Left cardiac atrium (tissue), 4 donors: ENCODE results near the gene M1AP. TPM values are rescaled to one million over a fixed set of nuclear protein-coding genes. Genes with fewer than 3 reads are reported as not detected.
A peak's percentile ranks its signal among the peaks of the same experiment; 100 is the strongest.

Experiments used
- ATAC-seq, 2 donors: fragments of 200-7000 bp; cut with Tn5 transposase; one replicate each; pipeline ENCODE4 v1.9.1; 2020; ENCODE audit warnings: mild to moderate bottlenecking in 2 of 2, moderate library complexity in 2 of 2
- DNase-seq: peaks from one replicate; pipeline ENCODE4 v3.0.0-alpha.2; 2020
- intact Hi-C, 2 donors: fragments of 100-400 bp; cut with DNase I; formaldehyde crosslinking; loops; one replicate each; pipeline versions ENCODE4 v1.14.1 to v1.15.1; 2022 to 2023
- total RNA-seq, 2 donors: library from RNA; stranded (reverse); fragmentation: NEBNext Ultra II Directional; extraction: Animal tissue kit (Norgen Biotek cat#: 25700); gene quantifications; one replicate each; pipeline ENCODE4 v1.2.1, GENCODE V29; 2021
- donor health status: DM: no; HTN: yes; CAD: no.
- donor health status: DM: no; HTN: yes; CAD: no; lungs with severe emphysema.
- donor health status: DM: yes; HTN: yes; CAD: no.
- donor health status: Dilated cardiomyopathy.

Gene M1AP
- total RNA-seq, 2 donors from 2014 or later, result 0.44 to 0.65 TPM

GRCh38 chr2:74603282-74604000 is 44.7 kb downstream of the M1AP start:
- no peak for DNase-seq
- intact Hi-C loops, result no loop called here
- ATAC-seq, result no peak

DNA sequence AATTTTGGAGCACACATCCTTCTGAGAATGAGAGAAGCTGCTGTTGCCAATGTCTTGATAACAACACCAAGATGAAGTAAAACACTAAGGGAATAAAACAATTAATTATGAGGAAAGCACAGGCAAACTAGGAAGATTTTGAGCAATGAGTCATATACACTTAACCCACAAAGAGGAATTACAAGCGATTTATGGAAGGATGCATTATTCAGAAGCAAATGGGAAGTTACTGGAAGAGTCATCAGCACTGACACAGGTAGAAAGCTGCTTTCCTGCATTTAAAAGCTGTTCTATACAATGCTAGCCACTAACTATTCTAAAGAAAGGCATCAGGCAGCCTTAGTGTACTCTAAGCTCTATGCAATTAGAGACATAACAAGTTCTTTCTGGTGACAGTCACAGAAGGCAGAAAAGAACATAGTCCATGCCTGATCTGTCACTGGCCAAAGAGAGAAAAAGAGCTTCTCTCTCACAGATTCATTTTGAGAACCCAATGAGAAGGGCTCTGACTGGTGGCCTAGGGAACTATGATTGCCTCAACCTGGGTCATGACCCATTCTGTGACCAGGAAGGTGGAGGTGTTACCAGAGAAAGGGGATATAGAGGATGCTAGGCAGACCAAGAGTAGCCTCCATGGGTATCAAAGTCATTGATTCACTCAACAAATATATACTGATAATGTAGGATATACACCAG is 45.4 kb downstream of the M1AP start:
- ATAC-seq (no peak), DNase-seq (no peak)
- intact Hi-C loops, result no loop called here

- ATAC-seq (no peak), DNase-seq (no peak)
- intact Hi-C loops, result no loop called here
Observed at GRCh38 chr2:74599676-74600075, 48.5 kb downstream of the M1AP start.

GRCh38 chr2:74597410-74597809 is 50.7 kb downstream of the M1AP start:
- intact Hi-C loops, result no loop called here
- ATAC-seq (no peak), DNase-seq (no peak)

GRCh38 chr2:74596584-74596983 is 51.5 kb downstream of the M1AP start:
- DNase-seq (no peak), ATAC-seq (no peak)
- intact Hi-C loops, result no loop called here

DNA sequence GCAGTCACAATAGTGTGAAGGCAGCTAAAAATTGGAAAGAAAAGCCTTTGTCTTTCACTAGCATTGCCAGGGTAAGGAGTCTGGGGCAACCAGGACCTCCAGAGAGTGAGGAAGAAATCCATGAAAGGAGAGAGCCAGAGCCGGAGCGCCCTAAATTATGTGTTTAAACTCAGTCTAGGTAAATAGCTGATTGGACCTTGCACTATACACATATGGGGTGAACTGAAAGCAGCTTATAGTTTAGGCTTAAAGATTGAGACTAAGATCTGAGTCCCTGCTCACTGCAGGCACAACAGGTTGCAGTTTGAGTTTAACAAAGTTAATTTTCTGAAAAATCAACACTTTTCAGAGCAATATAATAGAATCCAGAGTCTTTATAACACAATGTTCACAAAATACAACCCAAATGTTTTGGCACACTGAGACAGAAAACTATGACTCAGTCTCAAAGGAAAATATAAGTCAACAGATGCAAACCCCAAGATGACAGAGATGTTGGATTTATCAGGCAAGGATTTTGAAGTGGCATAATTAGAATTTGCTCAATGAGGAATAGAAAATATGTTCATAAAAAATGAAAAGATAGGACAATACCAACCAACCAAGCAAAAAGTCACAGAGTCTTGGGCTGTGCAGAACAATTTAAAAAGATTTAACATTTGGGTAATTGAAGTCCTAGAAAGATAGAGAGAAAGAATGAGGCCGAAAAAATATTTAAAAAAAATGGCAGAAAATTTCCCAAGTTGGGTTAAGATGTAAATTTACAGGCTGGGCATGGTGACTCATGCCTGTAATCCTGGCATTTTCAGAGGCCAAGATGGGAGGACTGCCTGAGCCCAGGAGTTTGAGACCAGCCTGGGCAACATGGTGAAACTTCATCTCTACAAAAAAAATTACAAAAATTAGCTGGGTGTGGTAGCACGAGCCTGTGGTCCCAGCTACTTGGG is 54.0 kb downstream of the M1AP start:
- intact Hi-C loops, result no loop called here
- no peak for ATAC-seq

GRCh38 chr2:74588664-74589063 is 59.5 kb downstream of the M1AP start:
- DNase-seq, result no peak

More for the DNA sequence above, 54.0 kb downstream of the M1AP start:
- DNase-seq, result no peak

DNA sequence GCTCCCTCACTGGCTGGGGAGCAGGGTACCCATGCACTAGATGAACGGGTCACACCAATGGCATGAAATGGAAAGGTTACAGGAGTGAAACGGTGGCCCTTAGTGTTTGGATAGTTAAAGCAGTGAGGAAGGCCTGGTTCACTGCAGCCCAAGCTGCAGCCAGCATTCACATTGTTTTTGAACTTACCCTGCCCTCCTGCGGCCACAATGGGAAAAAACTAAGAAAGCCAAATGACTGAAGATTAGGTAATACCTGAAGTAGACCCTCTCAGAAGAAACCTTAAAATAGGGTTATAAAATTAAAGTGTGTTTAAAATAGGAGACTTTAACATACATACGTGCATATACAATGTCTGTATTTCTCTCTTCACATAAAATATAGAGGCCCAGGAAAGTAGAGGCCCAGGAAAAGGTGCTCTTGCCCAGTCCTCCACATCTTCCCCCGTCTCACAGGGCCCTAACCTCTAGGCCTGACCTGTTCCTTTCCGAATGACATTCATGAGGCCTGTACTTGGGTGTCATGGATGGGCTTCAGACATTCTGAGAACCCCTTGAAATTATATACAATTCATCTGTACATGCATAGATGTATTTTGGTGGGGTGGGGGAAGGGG is 60.4 kb downstream of the M1AP start:
- intact Hi-C loops, result loop anchor here (2.0 to 10.0 kb wide), 3 partner anchors 55 to 105 kb away; partner anchors contain the start of genes CCDC142 (in 2 of the 2) and TTC31 (in 2 of the 2)
- DNase-seq, result peak; percentile 63
- ATAC-seq, result peak; percentile 92 to 94

More at GRCh38 chr2:74588664-74589063, 59.5 kb downstream of the M1AP start:
- no peak for ATAC-seq
- intact Hi-C loops, result loop anchor here (5.0 to 10.0 kb wide), 2 partner anchors 56 to 104 kb away; partner anchors contain the start of genes CCDC142 (in 1 of the 2) and TTC31 (in 1 of the 2)

DNA sequence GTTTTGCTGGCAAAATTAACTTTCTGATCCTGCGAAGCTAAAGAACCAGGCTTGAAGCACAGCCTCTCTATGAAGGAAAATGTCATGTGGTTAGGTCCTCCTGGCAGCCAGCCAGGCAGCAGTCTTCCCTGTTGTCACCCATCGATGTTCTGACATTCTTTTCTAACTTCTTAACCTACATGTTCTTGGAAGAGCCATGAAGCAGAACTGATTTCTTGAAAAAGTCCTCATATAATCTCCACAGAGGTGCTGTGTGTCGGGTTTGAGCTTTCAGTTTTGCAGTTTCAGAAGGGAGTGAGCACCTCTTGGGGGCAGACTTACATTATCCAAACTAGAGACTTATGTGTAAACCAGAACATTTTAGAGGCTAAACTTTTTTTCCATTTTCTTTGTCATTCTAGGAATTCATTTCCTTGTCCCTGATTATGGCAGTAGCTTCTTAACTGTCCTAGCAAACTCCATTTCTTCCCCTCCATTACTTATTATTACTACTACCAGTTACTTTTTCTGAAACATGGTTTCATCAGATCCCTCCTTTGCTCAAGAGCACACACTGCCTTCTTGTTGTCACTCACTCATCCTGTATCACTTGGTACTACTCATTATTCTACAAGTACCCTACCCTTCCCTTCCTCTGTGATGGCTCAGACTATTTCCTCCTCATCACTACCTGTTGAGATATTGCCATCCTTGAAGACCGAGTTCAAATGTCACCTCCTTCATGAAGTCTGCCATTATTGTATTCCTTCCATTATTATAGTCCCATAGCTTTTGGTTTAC is 62.5 kb downstream of the M1AP start:
- DNase-seq, result peak; percentile 28

DNA sequence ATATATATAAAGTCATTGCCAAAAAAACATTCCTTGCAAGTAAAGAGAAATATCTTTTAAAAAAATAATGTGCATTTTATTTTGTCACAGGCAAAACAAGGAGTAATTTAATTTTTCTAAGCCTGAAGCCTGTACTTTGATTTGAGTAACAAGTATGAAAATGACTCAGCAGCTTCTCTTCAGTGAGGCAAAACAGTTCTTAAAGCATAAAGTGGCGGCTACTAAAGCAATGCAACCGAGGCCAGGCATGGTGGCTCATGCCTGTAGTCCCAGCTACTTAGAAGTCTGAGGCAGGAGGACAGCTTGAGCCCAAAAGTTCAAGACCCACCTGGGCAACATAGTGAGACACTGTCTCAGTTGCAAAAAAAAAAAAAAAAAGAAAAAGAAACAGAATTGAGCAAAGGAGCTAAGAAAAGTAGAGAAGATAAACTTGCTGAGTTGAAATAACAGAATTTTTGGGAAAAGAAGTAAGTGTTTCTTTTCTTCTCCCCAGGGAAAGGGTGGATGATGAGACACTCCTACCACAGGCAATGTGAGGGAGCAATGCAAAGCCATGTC is 64.0 kb downstream of the M1AP start:
- intact Hi-C loops, result loop anchor here in 1 of 2 donors (10.0 kb wide), 1 partner anchor 99 kb away; the partner anchor contains the start of genes CCDC142 and TTC31
- no peak for ATAC-seq
- no peak for DNase-seq

More for the DNA sequence above, 62.5 kb downstream of the M1AP start:
- ATAC-seq, result no peak
- intact Hi-C loops, result loop anchor here (2.0 to 10.0 kb wide), 3 partner anchors 53 to 103 kb away; partner anchors contain the start of genes CCDC142 (in 2 of the 2) and TTC31 (in 2 of the 2)

DNA sequence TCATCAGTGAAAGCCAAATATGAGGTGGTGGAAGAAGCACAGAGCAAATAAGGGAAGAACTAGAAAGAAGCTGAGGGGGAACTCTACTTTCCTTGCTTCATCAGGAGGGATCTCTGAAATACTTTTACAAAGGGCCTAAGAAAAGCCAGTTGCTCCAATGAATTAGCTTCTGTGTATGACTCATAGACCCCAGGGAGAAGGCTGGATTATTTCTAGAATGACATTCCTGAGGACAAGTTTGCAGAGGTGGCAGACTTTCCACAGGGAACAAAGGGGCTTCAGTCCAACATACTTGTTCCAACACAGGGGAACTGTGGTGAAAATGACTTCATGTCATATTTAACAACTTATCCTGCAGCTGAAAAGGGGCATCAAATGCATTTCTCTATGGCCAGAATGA is 64.6 kb downstream of the M1AP start:
- intact Hi-C loops, result loop anchor here in 1 of 2 donors (10.0 kb wide), 1 partner anchor 99 kb away; the partner anchor contains the start of genes CCDC142 and TTC31
- ATAC-seq (peak in 1 of 2 donors; percentile 40), DNase-seq (no peak)

DNA sequence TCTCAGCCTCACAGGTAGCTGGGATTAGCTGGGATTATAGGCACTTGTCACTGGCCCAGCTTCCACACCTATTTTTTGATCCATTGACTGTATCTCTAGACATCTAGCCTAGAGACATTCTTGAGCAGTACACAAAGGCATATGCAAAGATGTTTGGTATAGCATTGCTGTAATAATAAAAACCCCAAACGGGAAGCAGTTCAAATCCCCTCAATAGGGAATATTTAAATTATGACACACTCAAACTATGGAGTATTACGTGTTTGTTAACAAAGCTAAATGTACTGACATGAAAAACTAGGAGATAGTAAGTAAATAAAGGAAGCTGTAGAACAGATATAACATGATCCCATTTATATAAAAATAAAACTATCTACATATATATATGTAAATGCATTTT is 65.9 kb downstream of the M1AP start:
- ATAC-seq (no peak), DNase-seq (no peak)
- intact Hi-C loops, result loop anchor here in 1 of 2 donors (10.0 kb wide), 1 partner anchor 97 kb away; the partner anchor contains the start of genes CCDC142 and TTC31

GRCh38 chr2:74581463-74581862 is 66.7 kb downstream of the M1AP start:
- DNase-seq (no peak), ATAC-seq (no peak)
- intact Hi-C loops, result loop anchor here in 1 of 2 donors (10.0 kb wide), 1 partner anchor 97 kb away; the partner anchor contains the start of genes CCDC142 and TTC31

- intact Hi-C loops, result no loop called here
- DNase-seq (no peak), ATAC-seq (no peak)
Observed at GRCh38 chr2:74578408-74578807, 69.7 kb downstream of the M1AP start.

GRCh38 chr2:74577448-74577847 is 70.7 kb downstream of the M1AP start:
- intact Hi-C loops, result no loop called here
- DNase-seq (peak; percentile 38), ATAC-seq (peak; percentile 64 to 87)

DNA sequence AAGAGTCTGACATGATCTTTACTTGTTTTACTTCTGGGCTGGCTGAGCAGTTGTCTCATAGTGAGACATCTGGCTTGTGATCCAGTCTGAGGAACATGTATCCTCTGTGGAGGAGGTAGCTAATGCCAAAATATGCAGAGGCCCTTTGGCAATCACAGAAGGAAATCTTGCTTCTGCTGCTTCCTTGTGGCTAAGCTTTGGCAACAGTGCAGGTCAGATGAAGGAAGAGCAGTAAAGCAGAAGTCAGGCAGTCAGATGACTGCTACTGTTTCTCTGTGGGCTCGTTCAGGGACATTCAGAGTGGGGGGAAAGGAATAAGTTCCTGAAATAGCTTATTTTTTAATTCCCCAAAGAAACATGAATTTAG is 71.3 kb downstream of the M1AP start:
- peak; percentile 84 to 87 for ATAC-seq
- intact Hi-C loops, result no loop called here
- DNase-seq, result no peak

- ATAC-seq, result peak in 1 of 2 donors; percentile 15
- no peak for DNase-seq
- intact Hi-C loops, result no loop called here
Observed at GRCh38 chr2:74576211-74576862, 71.8 kb downstream of the M1AP start.
